K562 (cell line): ENCODE measurements around the gene PSAP. TPM values are rescaled to one million over a fixed set of nuclear protein-coding genes. Genes with fewer than 3 reads are reported as not detected.

Source experiments
- DACH1 ChIP-seq: fragments of 450-650 bp; IDR thresholded peaks from 2 replicates; pipeline ENCODE4 v1.6.1; 2018; ENCODE audit not compliant: partially characterized antibody
- ELK3 ChIP-seq: fragments of 450-650 bp; formaldehyde crosslinking; IDR thresholded peaks from 2 replicates; pipeline ENCODE4 v1.4.0; 2020; ENCODE audit warnings: mild to moderate bottlenecking
- GTF2F1 ChIP-seq: IDR thresholded peaks from 2 replicates; pipeline ENCODE4 v1.6.1; 2011; ENCODE audit warnings: low read depth, low read length, improper control_type of control experiment
- KLF10 ChIP-seq: fragments of 250-450 bp; sonication (Bioruptor Pico); IDR thresholded peaks from 2 replicates; pipeline ENCODE4 v1.6.1; 2021; ENCODE audit warnings: matching md5 sums
- POLR2A ChIP-seq: fragments of 450-650 bp; conservative IDR thresholded peaks from 2 replicates; pipeline ENCODE4 v1.6.1; 2016
- POLR2H ChIP-seq: IDR thresholded peaks from 2 replicates; pipeline ENCODE4 v1.6.1; 2016; ENCODE audit warnings: missing genetic modification characterization, low read depth, mild to moderate bottlenecking, control low read depth, missing compliant biosample characterization, moderate library complexity
- SAFB2 ChIP-seq: fragments of 200-400 bp; formaldehyde crosslinking; IDR thresholded peaks from 2 replicates; pipeline ENCODE4 v1.6.1; 2018; ENCODE audit warnings: borderline replicate concordance, low read length, low read depth, moderate library complexity; ENCODE audit not compliant: severe bottlenecking
- SIN3A ChIP-seq, 2 experiments: fragments of 150-350 bp in 1 of 2; IDR thresholded peaks; 2 replicates each; pipeline ENCODE4 v1.6.1; 2011 to 2016; ENCODE audit warnings: borderline replicate concordance in 2 of 2, low read depth in 2 of 2, low read length in 2 of 2, mild to moderate bottlenecking in 2 of 2, moderate library complexity in 2 of 2; ENCODE audit not compliant: control insufficient read depth in 1 of 2
- SMARCE1 ChIP-seq: fragments of 450-650 bp; IDR thresholded peaks from 2 replicates; pipeline ENCODE4 v1.7.1; 2016; ENCODE audit warnings: mild to moderate bottlenecking
- SOX6 ChIP-seq: fragments of 450-650 bp; IDR thresholded peaks from 2 replicates; pipeline ENCODE4 v1.6.1; 2014; ENCODE audit warnings: mild to moderate bottlenecking
- YBX1 ChIP-seq: fragments of 450-650 bp; IDR thresholded peaks from 2 replicates; pipeline ENCODE4 v1.7.1; 2016; ENCODE audit warnings: mild to moderate bottlenecking
- ZFP1 ChIP-seq: fragments of 450-650 bp; formaldehyde crosslinking; IDR thresholded peaks from 2 replicates; pipeline ENCODE4 v1.4.0; 2020; ENCODE audit warnings: mild to moderate bottlenecking, mixed read lengths
- ZFX ChIP-seq: sonication (generic); formaldehyde crosslinking; IDR thresholded peaks from 2 replicates; pipeline ENCODE4 v1.8.0; 2022; ENCODE audit warnings: mild to moderate bottlenecking, missing genetic modification reagents, moderate library complexity
- ZKSCAN1 ChIP-seq: fragments of 150-350 bp; IDR thresholded peaks from 2 replicates; pipeline ENCODE4 v1.6.1; 2016; ENCODE audit warnings: low read depth, low read length
- ZNF184 ChIP-seq: sonication (generic); formaldehyde crosslinking; IDR thresholded peaks from 2 replicates; pipeline ENCODE4 v1.5.0; 2020; ENCODE audit warnings: missing genetic modification reagents
- ZNF280A ChIP-seq: fragments of 450-650 bp; IDR thresholded peaks from 2 replicates; pipeline ENCODE4 v1.6.1; 2018; ENCODE audit warnings: mild to moderate bottlenecking, low read depth; ENCODE audit not compliant: partially characterized antibody
- ZNF384 ChIP-seq: IDR thresholded peaks from 2 replicates; pipeline ENCODE4 v1.6.1; 2012; ENCODE audit warnings: low read depth, low read length, improper control_type of control experiment
- ZNF449 ChIP-seq: fragments of 250-450 bp; sonication (Bioruptor Pico); IDR thresholded peaks from 2 replicates; pipeline ENCODE4 v1.8.0; 2022; ENCODE audit warnings: moderate library complexity, mild to moderate bottlenecking, inconsistent platforms
- polyA plus RNA-seq, 8 experiments: library from polyadenylated mRNA; depleted of rRNA in 4 of 8; stranded (reverse) in 5 of 8; unstranded in 3 of 8; fragments of >200 nt; fragmentation: Nextera tagmentation in 2 of 8; fragmentation: Illumina TruSeq in 1 of 8; extraction: Ambion mirVana in 2 of 8; extraction: Trizol in 1 of 8; gene quantifications; 2 replicates each; pipeline versions ENCODE4 v1.2.1 to v1.2.3, GENCODE V29; 2011 to 2014; ENCODE audit warnings: inconsistent platforms in 1 of 8, missing spikeins in 1 of 8
- total RNA-seq, 7 experiments: library from RNA; depleted of rRNA in 6 of 7; stranded (reverse); fragments of >200 nt in 6 of 7; fragmentation: Illumina TruSeq in 2 of 7; extraction: Trizol in 2 of 7; gene quantifications; 2 replicates each; pipeline versions ENCODE4 v1.2.1 to v1.2.3, GENCODE V29; 2011 to 2021; ENCODE audit warnings: low replicate concordance in 1 of 7
- TF ChIP-seq, protein P1 (sequence below): fragments of 450-650 bp; IDR thresholded peaks from 2 replicates; pipeline ENCODE4 v1.6.1; 2018; ENCODE audit not compliant: partially characterized antibody

The PSAP gene
- total and polyA plus RNA-seq, 9 of the 15 experiments (the other 6 are each of a cell fraction or from before 2014, with no cell fraction given), result 245 to 700 (median 429) TPM

- TF ChIP-seq, protein P1, sequence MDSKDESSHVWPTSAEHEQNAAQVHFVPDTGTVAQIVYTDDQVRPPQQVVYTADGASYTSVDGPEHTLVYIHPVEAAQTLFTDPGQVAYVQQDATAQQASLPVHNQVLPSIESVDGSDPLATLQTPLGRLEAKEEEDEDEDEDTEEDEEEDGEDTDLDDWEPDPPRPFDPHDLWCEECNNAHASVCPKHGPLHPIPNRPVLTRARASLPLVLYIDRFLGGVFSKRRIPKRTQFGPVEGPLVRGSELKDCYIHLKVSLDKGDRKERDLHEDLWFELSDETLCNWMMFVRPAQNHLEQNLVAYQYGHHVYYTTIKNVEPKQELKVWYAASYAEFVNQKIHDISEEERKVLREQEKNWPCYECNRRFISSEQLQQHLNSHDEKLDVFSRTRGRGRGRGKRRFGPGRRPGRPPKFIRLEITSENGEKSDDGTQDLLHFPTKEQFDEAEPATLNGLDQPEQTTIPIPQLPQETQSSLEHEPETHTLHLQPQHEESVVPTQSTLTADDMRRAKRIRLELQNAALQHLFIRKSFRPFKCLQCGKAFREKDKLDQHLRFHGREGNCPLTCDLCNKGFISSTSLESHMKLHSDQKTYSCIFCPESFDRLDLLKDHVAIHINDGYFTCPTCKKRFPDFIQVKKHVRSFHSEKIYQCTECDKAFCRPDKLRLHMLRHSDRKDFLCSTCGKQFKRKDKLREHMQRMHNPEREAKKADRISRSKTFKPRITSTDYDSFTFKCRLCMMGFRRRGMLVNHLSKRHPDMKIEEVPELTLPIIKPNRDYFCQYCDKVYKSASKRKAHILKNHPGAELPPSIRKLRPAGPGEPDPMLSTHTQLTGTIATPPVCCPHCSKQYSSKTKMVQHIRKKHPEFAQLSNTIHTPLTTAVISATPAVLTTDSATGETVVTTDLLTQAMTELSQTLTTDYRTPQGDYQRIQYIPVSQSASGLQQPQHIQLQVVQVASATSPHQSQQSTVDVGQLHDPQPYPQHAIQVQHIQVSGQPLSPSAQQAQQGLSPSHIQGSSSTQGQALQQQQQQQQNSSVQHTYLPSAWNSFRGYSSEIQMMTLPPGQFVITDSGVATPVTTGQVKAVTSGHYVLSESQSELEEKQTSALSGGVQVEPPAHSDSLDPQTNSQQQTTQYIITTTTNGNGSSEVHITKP, result peak; percentile 92
- no peak for TF ChIP-seq ZNF280A
- peak; percentile 85 for TF ChIP-seq POLR2H (tag)
- TF ChIP-seq ZNF184 (CRISPR knock-in tag), result no peak
- TF ChIP-seq SIN3A (IDR thresholded peaks at IDR 0.05; ENCODE audit: borderline replicate concordance in 2 of 2, control insufficient read depth in 1 of 2, low read depth in 2 of 2, low read length in 2 of 2), result peak; percentile 36 to 70; a peak in 3 of 4 replicates
- TF ChIP-seq SAFB2, result no peak
- peak; percentile 66 for TF ChIP-seq ZNF449 (CRISPR knock-in tag)
- TF ChIP-seq DACH1, result peak; percentile 95
- TF ChIP-seq ZFP1, result no peak
- TF ChIP-seq GTF2F1, result no peak
- no peak for TF ChIP-seq YBX1
- peak; percentile 66; the same call in 1 of the 2 replicates for TF ChIP-seq ZKSCAN1
- no peak for TF ChIP-seq ELK3 (CRISPR knock-in tag)
- no peak; the same call in 1 of the 2 replicates for TF ChIP-seq SOX6
- TF ChIP-seq KLF10 (CRISPR knock-in tag), result no peak
- peak; percentile 74 for TF ChIP-seq POLR2A
- peak; percentile 93 for TF ChIP-seq ZFX (CRISPR knock-in tag)
- TF ChIP-seq SMARCE1, result peak; percentile 95
- TF ChIP-seq ZNF384, result no peak
Measured at GRCh38 chr10:71860243-71861029, 9.4 kb upstream of the PSAP start (continued).
